ENCODE results near the gene PLEKHA4.
"Not testable (repeated sequence)": the region's sequence is repeated elsewhere in the genome, so short reads cannot be mapped to it uniquely, and the experiment has no call there.

The PLEKHA4 gene

GRCh38 chr19:48868114-48868886 lies at the start of gene PLEKHA4:
PLEKHA4 (minus strand) TSS chr19:48868617; CDS start chr19:48867620, 997 bp downstream.
- no peak for DNase-seq (ENCODE audit: low read depth, low spot score)

GRCh38 chr19:48918071-48918470 lies 49.7 kb upstream of the PLEKHA4 start:
- DNase-seq (ENCODE audit: low read depth, low spot score) = no peak

GRCh38 chr19:48915757-48916156 lies 47.3 kb upstream of the PLEKHA4 start:
- no peak for DNase-seq (ENCODE audit: low read depth, low spot score)

GRCh38 chr19:48914181-48914580 lies 45.8 kb upstream of the PLEKHA4 start:
- no peak for DNase-seq (ENCODE audit: low read depth, low spot score)

- DNase-seq (ENCODE audit: low read depth, low spot score) = no peak
Measured at GRCh38 chr19:48913114-48913889, 44.9 kb upstream of the PLEKHA4 start.

- no peak for DNase-seq (ENCODE audit: low read depth, low spot score)
Measured at GRCh38 chr19:48910803-48911202, 42.4 kb upstream of the PLEKHA4 start.

- not testable (repeated sequence) for DNase-seq (ENCODE audit: low read depth, low spot score)
Measured at GRCh38 chr19:48909424-48910077, 41.1 kb upstream of the PLEKHA4 start.

- no peak for DNase-seq (ENCODE audit: low read depth, low spot score)
Measured at GRCh38 chr19:48907671-48908070, 39.3 kb upstream of the PLEKHA4 start.

- DNase-seq (ENCODE audit: low read depth, low spot score) = no peak
Measured at GRCh38 chr19:48906324-48906723, 37.9 kb upstream of the PLEKHA4 start.

GRCh38 chr19:48905664-48906063 lies 37.2 kb upstream of the PLEKHA4 start:
- DNase-seq (ENCODE audit: low read depth, low spot score) = no peak

- DNase-seq (ENCODE audit: low read depth, low spot score) = not testable (repeated sequence)
Measured at GRCh38 chr19:48903788-48904187, 35.4 kb upstream of the PLEKHA4 start.

GRCh38 chr19:48902291-48902690 lies 33.9 kb upstream of the PLEKHA4 start:
- not testable (repeated sequence) for DNase-seq (ENCODE audit: low read depth, low spot score)

GRCh38 chr19:48900477-48901406 lies 32.3 kb upstream of the PLEKHA4 start:
- DNase-seq (ENCODE audit: low read depth, low spot score) = no peak

GRCh38 chr19:48899781-48900476 lies 31.5 kb upstream of the PLEKHA4 start, which contains the start of gene NUCB1:
NUCB1 (plus strand) TSS chr19:48900312; CDS start chr19:48900797, 485 bp downstream.
- peak; percentile 99 for DNase-seq (ENCODE audit: low read depth, low spot score)

GRCh38 chr19:48899386-48899749 lies 31.0 kb upstream of the PLEKHA4 start:
- DNase-seq (ENCODE audit: low read depth, low spot score) = not testable (repeated sequence)

GRCh38 chr19:48897181-48897580 lies 28.8 kb upstream of the PLEKHA4 start:
- DNase-seq (ENCODE audit: low read depth, low spot score) = no peak

GRCh38 chr19:48896191-48896720 lies 27.8 kb upstream of the PLEKHA4 start:
- DNase-seq (ENCODE audit: low read depth, low spot score) = no peak

- no peak for DNase-seq (ENCODE audit: low read depth, low spot score)
Measured at GRCh38 chr19:48895226-48895625, 26.8 kb upstream of the PLEKHA4 start.

- DNase-seq (ENCODE audit: low read depth, low spot score) = no peak
Measured at GRCh38 chr19:48890551-48890950, 22.1 kb upstream of the PLEKHA4 start.

- not testable (repeated sequence) for DNase-seq (ENCODE audit: low read depth, low spot score)
Measured at GRCh38 chr19:48889496-48889895, 21.1 kb upstream of the PLEKHA4 start.
